Keratinocyte (primary cell): ENCODE results near the gene HMGCLL1. TPM values are rescaled to one million over a fixed set of nuclear protein-coding genes. Genes with fewer than 3 reads are reported as not detected.

Source experiments
- DNase-seq: peaks from one replicate; pipeline ENCODE4 v3.0.0-alpha.2; 2011; ENCODE audit warnings: low read depth, missing footprints, low spot score
- FAIRE-seq: peaks from 2 replicates; lab custom pipeline; 2011; peaks lifted over from hg19 to GRCh38; lab: Jason Lieb, UNC
- H2AFZ ChIP-seq: 2 replicates; pipeline ENCODE4 v1.6.0; 2012; ENCODE audit warnings: low read length, control low read depth, inconsistent platforms; ENCODE audit not compliant: control insufficient read depth
- H3K27ac ChIP-seq: 2 replicates; pipeline ENCODE4 v1.5.1; 2011; ENCODE audit warnings: low read length; ENCODE audit not compliant: control insufficient read depth, insufficient read depth
- H3K27me3 ChIP-seq: 3 replicates; pipeline ENCODE4 v1.6.0; 2011; ENCODE audit warnings: low read length; ENCODE audit not compliant: control insufficient read depth, insufficient read depth; ENCODE audit errors: extremely low read depth
- H3K36me3 ChIP-seq, 2 experiments: 2 replicates in 1 of 2; 3 replicates in 1 of 2; pipeline ENCODE4 v1.5.1; 2011; ENCODE audit warnings: low read length in 2 of 2, mild to moderate bottlenecking in 1 of 2; ENCODE audit not compliant: control insufficient read depth in 2 of 2, insufficient read depth in 2 of 2; ENCODE audit errors: extremely low read depth in 1 of 2
- H3K4me1 ChIP-seq: 3 replicates; pipeline ENCODE4 v1.5.1; 2011; ENCODE audit warnings: low read length; ENCODE audit not compliant: control insufficient read depth, insufficient read depth; ENCODE audit errors: extremely low read depth
- H3K4me2 ChIP-seq: 3 replicates; pipeline ENCODE4 v1.6.0; 2011; ENCODE audit warnings: low read depth, low read length; ENCODE audit not compliant: control insufficient read depth, insufficient read depth; ENCODE audit errors: extremely low read depth
- H3K4me3 ChIP-seq, 3 experiments: fragments of 200-600 bp in 1 of 3; sonication (generic) in 1 of 3; 2 replicates in 2 of 3; 3 replicates in 1 of 3; pipeline ENCODE4 v1.5.1; 2011 to 2016; ENCODE audit warnings: low read length in 3 of 3, mild to moderate bottlenecking in 3 of 3, control low read depth in 2 of 3, inconsistent platforms in 1 of 3, low read depth in 1 of 3, mixed read lengths in 1 of 3, mixed run types in 1 of 3, moderate library complexity in 1 of 3; ENCODE audit not compliant: control insufficient read depth in 2 of 3, insufficient read depth in 2 of 3; ENCODE audit errors: extremely low read depth in 1 of 3
- H3K79me2 ChIP-seq: 2 replicates; pipeline ENCODE4 v1.6.0; 2012; ENCODE audit warnings: low read length; ENCODE audit not compliant: control insufficient read depth, insufficient read depth
- H3K9ac ChIP-seq: 3 replicates; pipeline ENCODE4 v1.6.0; 2011; ENCODE audit warnings: low read length; ENCODE audit not compliant: control insufficient read depth, insufficient read depth; ENCODE audit errors: extremely low read depth
- H3K9me1 ChIP-seq: 3 replicates; pipeline ENCODE4 v1.6.0; 2011; ENCODE audit warnings: low read length; ENCODE audit not compliant: control insufficient read depth, insufficient read depth; ENCODE audit errors: extremely low read depth
- H3K9me3 ChIP-seq: 2 replicates; pipeline ENCODE4 v1.5.1; 2012; ENCODE audit warnings: low read depth, low read length; ENCODE audit not compliant: control insufficient read depth
- H4K20me1 ChIP-seq: 3 replicates; pipeline ENCODE4 v1.6.0; 2011; ENCODE audit warnings: low read length; ENCODE audit not compliant: control insufficient read depth, insufficient read depth; ENCODE audit errors: extremely low read depth
- CTCF ChIP-seq, 3 experiments: IDR thresholded peaks in 1 of 3; conservative IDR thresholded peaks in 1 of 3; optimal IDR thresholded peaks in 1 of 3; 2 replicates in 2 of 3; 3 replicates in 1 of 3; pipeline versions ENCODE3 to v1.5.1; 2011; ENCODE audit warnings: low read length in 3 of 3, mild to moderate bottlenecking in 3 of 3, moderate library complexity in 2 of 3, control low read depth in 1 of 3, inconsistent platforms in 1 of 3; ENCODE audit not compliant: insufficient read depth in 2 of 3; ENCODE audit errors: extremely low read depth in 1 of 3
- EZH2 ChIP-seq: IDR thresholded peaks from one replicate; pipeline ENCODE4 v1.6.1; 2012; ENCODE audit warnings: inconsistent platforms, mild to moderate bottlenecking, low read length, moderate library complexity
- dilution Hi-C: fragments of 300-500 bp; cut with MboI; formaldehyde crosslinking; loops from one replicate; pipeline ENCODE4 v1.7.0; 2020; ENCODE audit warnings: low sequenced_read_pairs; ENCODE audit not compliant: extremely low pct_ligation_motif_present
- polyA plus RNA-seq, 5 experiments: library from polyadenylated mRNA; depleted of rRNA in 3 of 5; stranded (reverse) in 3 of 5; stranded (forward) in 1 of 5; unstranded in 1 of 5; fragments of >200 nt; gene quantifications; 1 replicate in 1 of 5; 2 replicates in 3 of 5; 3 replicates in 1 of 5; pipeline versions ENCODE4 v1.2.1 to v1.2.3, GENCODE V29; 2011 to 2012; ENCODE audit warnings: missing spikeins in 2 of 5, low read depth in 1 of 5, low replicate concordance in 1 of 5

The HMGCLL1 gene
- polyA plus RNA-seq, 1 donor (not counting 4 experiments of a cell fraction or from before 2014, with no cell fraction given), result 0.04 TPM

DNA sequence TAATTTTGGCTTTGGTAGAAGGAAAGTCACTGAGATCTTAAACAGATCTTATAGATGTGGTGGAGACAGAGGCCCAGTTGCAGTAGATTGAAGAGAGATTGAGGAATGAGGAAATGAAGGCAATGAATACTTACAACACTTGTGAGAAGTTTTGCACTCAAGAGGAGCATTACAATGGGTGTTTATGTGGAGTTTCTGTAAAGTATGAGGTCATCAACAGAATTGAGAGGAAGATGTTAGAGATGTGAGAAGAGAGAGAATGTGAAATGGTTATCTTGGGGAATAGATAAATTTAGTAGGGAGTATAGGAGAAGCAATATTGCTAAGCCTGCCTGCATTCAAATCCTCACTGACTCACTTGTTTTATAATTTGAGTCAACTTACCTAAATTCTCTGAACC lies 168.3 kb downstream of the HMGCLL1 start:
- no peak for FAIRE-seq
- no peaks in the 10 kb centered on the region for H3K27me3 ChIP-seq
- no peaks in the 10 kb centered on the region for H3K79me2 ChIP-seq
- H3K4me1 ChIP-seq, result no peaks in the 10 kb centered on the region
- H3K9ac ChIP-seq, result no peak overlapping the region
- no peaks in the 10 kb centered on the region for H4K20me1 ChIP-seq
- no peak for TF ChIP-seq CTCF (optimal IDR thresholded peaks at IDR 0.05 in 1 of 3, IDR thresholded peaks at IDR 0.05 in 1 of 3, conservative IDR thresholded peaks at IDR 0.05 in 1 of 3; ENCODE audit: extremely low read depth in 1 of 3, insufficient read depth in 2 of 3, low read length in 3 of 3)
- no peak for TF ChIP-seq EZH2
- dilution Hi-C loops, result no loop called here
- no peak overlapping the region for H2AFZ ChIP-seq
- no peak overlapping the region for H3K4me3 ChIP-seq
- no peak overlapping the region for H3K27ac ChIP-seq
- no peak overlapping the region for H3K4me2 ChIP-seq
- H3K36me3 ChIP-seq, result no peaks in the 10 kb centered on the region
- DNase-seq, result no peak
- H3K9me1 ChIP-seq, result no peaks in the 10 kb centered on the region
- no peaks in the 10 kb centered on the region for H3K9me3 ChIP-seq

DNA sequence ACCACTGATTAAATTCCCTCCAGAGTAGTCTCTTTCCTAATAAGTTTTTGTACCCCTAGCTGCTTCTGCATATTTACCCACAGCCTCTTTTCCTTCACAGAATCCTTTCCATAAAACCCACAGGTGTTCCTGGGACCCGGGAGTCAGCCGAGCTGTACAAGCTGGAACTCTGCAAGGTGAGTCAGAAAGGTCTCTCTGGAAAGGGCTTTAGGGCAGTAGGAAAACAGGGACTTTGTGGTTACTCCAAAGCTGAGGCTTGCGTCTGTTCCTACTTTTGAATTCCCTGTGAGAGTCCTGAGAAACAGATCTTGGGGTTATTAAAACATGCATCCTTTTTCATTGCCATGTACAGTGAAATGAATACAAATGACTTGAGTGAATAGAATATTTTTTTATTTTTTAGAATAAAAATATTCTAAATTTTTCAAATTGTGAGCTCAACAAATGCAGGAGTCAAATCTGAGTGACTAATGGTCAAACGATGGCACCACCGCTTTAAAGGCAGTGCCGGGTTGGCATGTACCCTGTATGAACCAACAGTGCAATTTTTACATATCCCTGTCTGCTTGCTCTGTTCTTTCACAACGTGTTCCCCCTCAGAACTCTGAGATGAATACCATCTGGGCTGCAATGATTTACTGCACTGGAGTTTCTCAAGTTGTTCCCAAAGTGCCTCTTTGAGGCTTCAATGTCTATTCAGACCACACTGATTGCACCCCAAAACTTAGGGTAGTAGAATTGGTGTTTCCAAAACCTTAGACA lies 173.3 kb downstream of the HMGCLL1 start:
- FAIRE-seq (no peak), DNase-seq (no peak)
- no peak overlapping the region for H2AFZ ChIP-seq
- H3K27me3 ChIP-seq, result no peaks in the 10 kb centered on the region
- H3K4me1 ChIP-seq, result no peaks in the 10 kb centered on the region
- TF ChIP-seq EZH2, result no peak
- no peak for TF ChIP-seq CTCF (optimal IDR thresholded peaks at IDR 0.05 in 1 of 3, IDR thresholded peaks at IDR 0.05 in 1 of 3, conservative IDR thresholded peaks at IDR 0.05 in 1 of 3; ENCODE audit: extremely low read depth in 1 of 3, insufficient read depth in 2 of 3, low read length in 3 of 3)
- dilution Hi-C loops, result no loop called here
- H3K36me3 ChIP-seq, result no peaks in the 10 kb centered on the region
- no peak overlapping the region for H3K4me3 ChIP-seq
- no peak overlapping the region for H3K27ac ChIP-seq
- no peaks in the 10 kb centered on the region for H3K79me2 ChIP-seq
- no peaks in the 10 kb centered on the region for H3K9me3 ChIP-seq
- H3K9me1 ChIP-seq, result no peaks in the 10 kb centered on the region
- no peak overlapping the region for H3K9ac ChIP-seq
- H3K4me2 ChIP-seq, result no peak overlapping the region
- no peaks in the 10 kb centered on the region for H4K20me1 ChIP-seq
